Endometrium (tissue), 2 donors: ENCODE data around the gene HMGA1.

Experiments used
- FAIRE-seq: peaks from 2 replicates; lab custom pipeline; 2012; peaks lifted over from hg19 to GRCh38; lab: Jason Lieb, UNC
- donor health status: control.
- donor health status: control.

The HMGA1 gene

GRCh38 chr6:34292954-34293353 is 56.3 kb downstream of the HMGA1 start:
- FAIRE-seq = no peak

- FAIRE-seq = no peak
These were observed 59.0 kb downstream of the HMGA1 start for GRCh38 chr6:34295721-34296120.
